ENCODE data around the gene SLC35F3.

DNA sequence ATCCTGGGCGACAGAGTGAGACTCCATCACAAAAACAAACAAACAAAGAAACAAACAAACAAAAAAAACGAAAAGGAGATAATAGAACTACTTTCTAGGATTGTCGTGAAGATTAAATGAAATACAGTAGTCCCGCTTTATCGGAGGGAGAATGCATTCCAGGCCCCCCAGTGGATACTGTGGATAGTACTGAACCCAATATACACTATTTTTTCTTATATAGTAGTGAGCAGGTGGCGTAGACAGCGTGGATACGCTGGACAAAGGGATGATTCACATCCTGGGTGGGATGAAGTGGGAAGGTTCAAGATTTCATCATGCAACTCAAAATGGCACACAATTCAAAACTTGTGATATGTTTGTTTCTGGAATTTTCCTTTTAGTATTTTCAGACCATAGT lies 8.0 kb downstream of the SLC35F3 start:
- TF ChIP-seq, protein P1, sequence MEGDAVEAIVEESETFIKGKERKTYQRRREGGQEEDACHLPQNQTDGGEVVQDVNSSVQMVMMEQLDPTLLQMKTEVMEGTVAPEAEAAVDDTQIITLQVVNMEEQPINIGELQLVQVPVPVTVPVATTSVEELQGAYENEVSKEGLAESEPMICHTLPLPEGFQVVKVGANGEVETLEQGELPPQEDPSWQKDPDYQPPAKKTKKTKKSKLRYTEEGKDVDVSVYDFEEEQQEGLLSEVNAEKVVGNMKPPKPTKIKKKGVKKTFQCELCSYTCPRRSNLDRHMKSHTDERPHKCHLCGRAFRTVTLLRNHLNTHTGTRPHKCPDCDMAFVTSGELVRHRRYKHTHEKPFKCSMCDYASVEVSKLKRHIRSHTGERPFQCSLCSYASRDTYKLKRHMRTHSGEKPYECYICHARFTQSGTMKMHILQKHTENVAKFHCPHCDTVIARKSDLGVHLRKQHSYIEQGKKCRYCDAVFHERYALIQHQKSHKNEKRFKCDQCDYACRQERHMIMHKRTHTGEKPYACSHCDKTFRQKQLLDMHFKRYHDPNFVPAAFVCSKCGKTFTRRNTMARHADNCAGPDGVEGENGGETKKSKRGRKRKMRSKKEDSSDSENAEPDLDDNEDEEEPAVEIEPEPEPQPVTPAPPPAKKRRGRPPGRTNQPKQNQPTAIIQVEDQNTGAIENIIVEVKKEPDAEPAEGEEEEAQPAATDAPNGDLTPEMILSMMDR (IDR thresholded peaks at IDR 0.05 in 4 of 5, conservative IDR thresholded peaks at IDR 0.05 in 1 of 5), result no peak
- no peak for TF ChIP-seq POLR2A (IDR thresholded peaks at IDR 0.05)
